SK-N-SH (cell line): Measurements from ENCODE around the gene GPR101. TPM values are rescaled to one million over a fixed set of nuclear protein-coding genes. Genes with fewer than 3 reads are reported as not detected.
A peak's percentile ranks its signal among the peaks of the same experiment; 100 is the strongest.

Source experiments
- CTCF ChIA-PET: fragments of 300-600, 350-600 bp; formaldehyde crosslinking; extraction: SDS; loops from one replicate; lab custom pipeline; 2021; lab: Yijun Ruan, JAX
- POLR2A ChIA-PET: fragments of 350-600 bp; sonication (Branson Sonifier 250); formaldehyde crosslinking; extraction: SDS; loops from one replicate; lab custom pipeline; 2020; ENCODE audit warnings: antibody characterized with exemption, inconsistent platforms; lab: Yijun Ruan, JAX
- DNase-seq: peaks from one replicate; pipeline ENCODE4 v3.0.0; 2012
- H2AFZ ChIP-seq: fragments of 200-600 bp; sonication (generic); 2 replicates; pipeline ENCODE4 v1.8.1; 2016; ENCODE audit warnings: antibody characterized with exemption, mild to moderate bottlenecking, low read depth
- H3F3A ChIP-seq: fragments of 200-600 bp; sonication (generic); replicated peaks from 2 replicates; pipeline ENCODE3; 2016; ENCODE audit warnings: antibody characterized with exemption, mild to moderate bottlenecking; ENCODE audit not compliant: insufficient read depth
- H3K27ac ChIP-seq, 2 experiments: fragments of 200-500 bp in 1 of 2; fragments of 200-600 bp in 1 of 2; sonication (Bioruptor generic) in 1 of 2; sonication (generic), shearing (Covaris generic) in 1 of 2; 2 replicates each; pipeline versions ENCODE4 v1.5.1 to v1.6.1; 2014 to 2016; ENCODE audit warnings: low read depth in 2 of 2, inconsistent platforms in 1 of 2, low read length in 1 of 2, mild to moderate bottlenecking in 1 of 2, mixed read lengths in 1 of 2
- H3K27me3 ChIP-seq: fragments of 200-600 bp; sonication (generic), shearing (Covaris generic); 2 replicates; pipeline ENCODE4 v1.6.1; 2016; ENCODE audit warnings: mixed run types; ENCODE audit not compliant: insufficient read depth
- H3K36me3 ChIP-seq, 2 experiments: fragments of 200-500 bp in 1 of 2; fragments of 200-600 bp in 1 of 2; sonication (Bioruptor generic) in 1 of 2; sonication (generic) in 1 of 2; replicated peaks in 1 of 2; 2 replicates each; pipeline versions ENCODE3 to v1.5.1; 2014 to 2016; ENCODE audit warnings: low read length in 1 of 2, mild to moderate bottlenecking in 1 of 2; ENCODE audit not compliant: insufficient read depth in 2 of 2, control insufficient read depth in 1 of 2
- H3K4me1 ChIP-seq, 2 experiments: fragments of 200-500 bp in 1 of 2; fragments of 200-600 bp in 1 of 2; sonication (Bioruptor generic) in 1 of 2; sonication (generic), shearing (Covaris generic) in 1 of 2; 2 replicates each; pipeline versions ENCODE4 v1.5.1 to v1.6.1; 2014 to 2016; ENCODE audit warnings: low read depth in 1 of 2, low read length in 1 of 2, mixed run types in 1 of 2; ENCODE audit not compliant: insufficient read depth in 2 of 2, control insufficient read depth in 1 of 2
- H3K4me2 ChIP-seq: fragments of 200-600 bp; sonication (generic), shearing (Covaris generic); 2 replicates; pipeline ENCODE4 v1.6.1; 2017; ENCODE audit warnings: mixed run types
- H3K4me3 ChIP-seq, 2 experiments: fragments of 200-500 bp in 1 of 2; fragments of 200-600 bp in 1 of 2; sonication (Bioruptor generic) in 1 of 2; sonication (generic), shearing (Covaris generic) in 1 of 2; 2 replicates each; pipeline versions ENCODE4 v1.5.1 to v1.8.1; 2014 to 2016; ENCODE audit warnings: low read depth in 2 of 2, inconsistent platforms in 1 of 2, low read length in 1 of 2, mild to moderate bottlenecking in 1 of 2, mixed read lengths in 1 of 2, moderate library complexity in 1 of 2
- H3K79me2 ChIP-seq: fragments of 200-600 bp; sonication (generic); 2 replicates; pipeline ENCODE4 v1.8.1; 2017; ENCODE audit warnings: mild to moderate bottlenecking; ENCODE audit not compliant: insufficient read depth
- H3K9ac ChIP-seq: fragments of 200-600 bp; sonication (generic); 2 replicates; pipeline ENCODE4 v1.6.1; 2017; ENCODE audit warnings: mixed run types
- H3K9me2 ChIP-seq: fragments of 200-600 bp; sonication (generic); 2 replicates; pipeline ENCODE4 v1.6.1; 2017; ENCODE audit warnings: mixed run types
- H3K9me3 ChIP-seq: fragments of 200-600 bp; sonication (generic); 2 replicates; pipeline ENCODE4 v1.6.1; 2017; ENCODE audit warnings: mixed run types, mild to moderate bottlenecking, moderate library complexity
- H4K20me1 ChIP-seq: fragments of 200-600 bp; sonication (generic); 2 replicates; pipeline ENCODE4 v1.6.1; 2017; ENCODE audit warnings: mild to moderate bottlenecking, mixed run types; ENCODE audit not compliant: insufficient read depth
- CHD2 ChIP-seq: fragments of 150-350 bp; IDR thresholded peaks from 2 replicates; pipeline ENCODE4 v1.6.1; 2018; ENCODE audit warnings: low read length; ENCODE audit not compliant: partially characterized antibody
- CTCF ChIP-seq: fragments of 200-600 bp; sonication (generic); IDR thresholded peaks from 2 replicates; pipeline ENCODE4 v1.6.1; 2017; ENCODE audit warnings: antibody characterized with exemption, mild to moderate bottlenecking, moderate library complexity
- FOSL2 ChIP-seq: IDR thresholded peaks from 2 replicates; pipeline ENCODE4 v1.4.0; 2012; ENCODE audit warnings: low read depth, mild to moderate bottlenecking, moderate library complexity, borderline replicate concordance
- FOXM1 ChIP-seq: IDR thresholded peaks from 2 replicates; pipeline ENCODE4 v1.4.0; 2012; ENCODE audit warnings: low read depth, mild to moderate bottlenecking
- GABPA ChIP-seq: IDR thresholded peaks from 2 replicates; pipeline ENCODE4 v1.4.0; 2012; ENCODE audit warnings: low read depth, mild to moderate bottlenecking
- GATA2 ChIP-seq: sonication (generic); formaldehyde crosslinking; IDR thresholded peaks from 2 replicates; pipeline ENCODE4 v1.5.0; 2020; ENCODE audit warnings: mild to moderate bottlenecking, missing genetic modification reagents
- MEF2A ChIP-seq: IDR thresholded peaks from 2 replicates; pipeline ENCODE4 v1.4.0; 2012; ENCODE audit warnings: low read depth, borderline replicate concordance
- NRF1 ChIP-seq: IDR thresholded peaks from 2 replicates; pipeline ENCODE4 v1.6.1; 2012; ENCODE audit warnings: low read depth, mild to moderate bottlenecking, low read length
- POLR2AphosphoS5 ChIP-seq: IDR thresholded peaks from 2 replicates; pipeline ENCODE4 v1.6.1; 2012; ENCODE audit warnings: low read depth, low read length
- RCOR1 ChIP-seq: fragments of 150-350 bp; IDR thresholded peaks from 2 replicates; pipeline ENCODE4 v1.6.1; 2017; ENCODE audit warnings: antibody characterized with exemption, low read length
- REST ChIP-seq: IDR thresholded peaks from 2 replicates; pipeline ENCODE4 v1.6.1; 2012; ENCODE audit warnings: mild to moderate bottlenecking, low read depth, low read length, moderate library complexity
- RFX5 ChIP-seq: IDR thresholded peaks from 2 replicates; pipeline ENCODE4 v1.6.1; 2012; ENCODE audit warnings: mild to moderate bottlenecking, improper control_type of control experiment, low read length
- RXRA ChIP-seq: IDR thresholded peaks from 2 replicates; pipeline ENCODE4 v1.4.0; 2012; ENCODE audit warnings: low read depth, mild to moderate bottlenecking, borderline replicate concordance
- SIN3A ChIP-seq: IDR thresholded peaks from 2 replicates; pipeline ENCODE4 v1.6.1; 2012; ENCODE audit warnings: low read depth, mild to moderate bottlenecking, low read length, moderate library complexity, borderline replicate concordance
- TAF1 ChIP-seq: IDR thresholded peaks from 2 replicates; pipeline ENCODE4 v1.6.1; 2012; ENCODE audit warnings: low read depth, mild to moderate bottlenecking, low read length, moderate library complexity, borderline replicate concordance
- TEAD4 ChIP-seq: IDR thresholded peaks from 2 replicates; pipeline ENCODE4 v1.4.0; 2012; ENCODE audit warnings: mild to moderate bottlenecking, borderline replicate concordance; ENCODE audit not compliant: insufficient read depth
- USF1 ChIP-seq: IDR thresholded peaks from 2 replicates; pipeline ENCODE4 v1.4.0; 2012; ENCODE audit warnings: low read depth, borderline replicate concordance
- USF2 ChIP-seq: fragments of 150-350 bp; IDR thresholded peaks from 2 replicates; pipeline ENCODE4 v1.6.1; 2017; ENCODE audit warnings: antibody characterized with exemption, low read length, low read depth, borderline replicate concordance
- ZBTB33 ChIP-seq: IDR thresholded peaks from 2 replicates; pipeline ENCODE4 v1.4.0; 2012; ENCODE audit warnings: low read depth, borderline replicate concordance
- WGBS: methylation state at CpG from one replicate; pipeline ENCODE4 v1.1.6; 2017; ENCODE audit warnings: low lambda C conversion rate; 5-methylcytosine and 5-hydroxymethylcytosine counted together
- polyA plus RNA-seq, 3 experiments: library from polyadenylated mRNA; depleted of rRNA; stranded (reverse); fragments of >200 nt; gene quantifications; 2 replicates each; pipeline ENCODE4 v1.2.3, GENCODE V29; 2012

The GPR101 gene
- not detected in 2 replicates for polyA plus RNA-seq (2012; rRNA removed)
- not detected in 2 replicates for polyA plus RNA-seq (2012; cell fraction: cytosol; rRNA removed)
- not detected in 2 replicates for polyA plus RNA-seq (2012; cell fraction: nucleus; rRNA removed)

- Histone ChIP-seq H4K20me1 (no peaks in the 10 kb centered on the region), H3K4me3 (no peak within 1 kb of the TSS), H2AFZ (no peak within 1 kb of the TSS), H3K9me3 (no peaks in the 10 kb centered on the region), H3K9ac (no peak within 1 kb of the TSS), H3K36me3 (no peaks in the 10 kb centered on the region), H3K27me3 (peaks cover 65% of the 10 kb centered on the region), H3K79me2 (no peaks in the 10 kb centered on the region), H3F3A (no peaks in the 10 kb centered on the region), H3K9me2 (no peaks in the 10 kb centered on the region), H3K27ac (no peak within 1 kb of the TSS), H3K4me1 (peaks cover 0 to 9% of the 10 kb centered on the region in 2 experiments; a peak in 1 of 4 replicates), H3K4me2 (peak within 1 kb of the TSS; percentile 33; the same call in 1 of the 2 replicates)
- TF ChIP-seq MEF2A (no peak), FOXM1 (no peak), GATA2 (CRISPR knock-in tag) (no peak), ZBTB33 (no peak), RXRA (no peak), TAF1 (no peak), CTCF (no peak), TEAD4 (no peak), CHD2 (no peak), USF2 (no peak), NRF1 (no peak), GABPA (no peak), FOSL2 (no peak), RCOR1 (no peak), REST (no peak), RFX5 (no peak), USF1 (no peak), SIN3A (no peak), POLR2AphosphoS5 (no peak)
- WGBS: 3% methylated on average over 11 of the region's 68 CpGs
- DNase-seq: peak; percentile 45
- ChIA-PET CTCF (interaction anchor here (1.6 to 2.5 kb wide), 2 partner anchors 16 to 19 kb away, joined by 3 to 8 read pairs; no protein-coding TSS in a partner anchor), POLR2A (no interaction called here)
Measured at GRCh38 chrX:137033774-137034507, at the start of gene GPR101. Gene GPR101, minus strand, starts transcription at chrX:137033995. Its CDS starts 2,321 bp downstream, at chrX:137031674.
